HepG2 (cell line): Measurements from ENCODE around the gene SWI5. TPM values are rescaled to one million over a fixed set of nuclear protein-coding genes. Genes with fewer than 3 reads are reported as not detected.

Experiments used
- ARHGAP35 ChIP-seq: sonication (generic); formaldehyde crosslinking; IDR thresholded peaks from 2 replicates; pipeline ENCODE4 v1.9.0; 2022; ENCODE audit warnings: mild to moderate bottlenecking, inconsistent platforms, moderate library complexity, missing genetic modification reagents, borderline replicate concordance
- CREB3 ChIP-seq: sonication (generic); formaldehyde crosslinking; IDR thresholded peaks from 2 replicates; pipeline ENCODE4 v1.5.0; 2020; ENCODE audit warnings: missing genetic modification reagents
- EHMT2 ChIP-seq: fragments of 200-600 bp; sonication (generic); IDR thresholded peaks from 2 replicates; pipeline ENCODE4 v1.7.0; 2017; ENCODE audit warnings: antibody characterized with exemption, low read depth, low read length, borderline replicate concordance
- MIER2 ChIP-seq: IDR thresholded peaks from 2 replicates; pipeline ENCODE4 v1.6.1; 2016; ENCODE audit warnings: missing biosample characterization, missing genetic modification reagents
- NBN ChIP-seq: fragments of 450-650 bp; conservative IDR thresholded peaks from 2 replicates; pipeline ENCODE4 v1.6.1; 2017
- RBAK ChIP-seq: sonication (generic); formaldehyde crosslinking; IDR thresholded peaks from 2 replicates; pipeline ENCODE4 v1.5.1; 2020; ENCODE audit warnings: mild to moderate bottlenecking, missing genetic modification reagents
- RCOR2 ChIP-seq: IDR thresholded peaks from 2 replicates; pipeline ENCODE4 v1.6.1; 2016; ENCODE audit warnings: missing biosample characterization, missing genetic modification reagents
- SOX5 ChIP-seq: IDR thresholded peaks from 2 replicates; pipeline ENCODE4 v1.6.1; 2016; ENCODE audit warnings: borderline replicate concordance
- TBX2 ChIP-seq: sonication (generic); formaldehyde crosslinking; IDR thresholded peaks from 2 replicates; pipeline ENCODE4 v1.5.0; 2020; ENCODE audit warnings: missing genetic modification reagents, mild to moderate bottlenecking, borderline replicate concordance
- ZFP37 ChIP-seq: sonication (generic); formaldehyde crosslinking; IDR thresholded peaks from 2 replicates; pipeline ENCODE4 v1.4.0; 2020; ENCODE audit warnings: missing genetic modification reagents, borderline replicate concordance
- ZNF142 ChIP-seq: sonication (generic); formaldehyde crosslinking; IDR thresholded peaks from 2 replicates; pipeline ENCODE4 v1.4.0; 2020; ENCODE audit warnings: missing genetic modification reagents
- ZNF343 ChIP-seq: sonication (generic); formaldehyde crosslinking; IDR thresholded peaks from 2 replicates; pipeline ENCODE4 v1.4.0; 2020; ENCODE audit warnings: mild to moderate bottlenecking, missing genetic modification reagents
- ZNF605 ChIP-seq: sonication (generic); formaldehyde crosslinking; IDR thresholded peaks from 2 replicates; pipeline ENCODE4 v1.8.0; 2022; ENCODE audit warnings: mild to moderate bottlenecking, missing genetic modification reagents
- ZNF616 ChIP-seq: sonication (generic); formaldehyde crosslinking; IDR thresholded peaks from 2 replicates; pipeline ENCODE4 v1.5.0; 2020; ENCODE audit warnings: low read depth, mild to moderate bottlenecking, missing genetic modification reagents
- polyA plus RNA-seq, 8 experiments: library from polyadenylated mRNA; depleted of rRNA in 3 of 8; stranded (reverse) in 7 of 8; unstranded in 1 of 8; fragments of >200 nt; fragmentation: Illumina TruSeq in 4 of 8; extraction: Trizol in 4 of 8; gene quantifications; 2 replicates each; pipeline versions ENCODE4 v1.2.1 to v1.2.3, GENCODE V29; 2011 to 2016; ENCODE audit warnings: low read depth in 4 of 8, missing spikeins in 1 of 8, mixed read lengths in 1 of 8; ENCODE audit not compliant: insufficient read depth in 1 of 8
- total RNA-seq, 5 experiments: library from RNA; depleted of rRNA; stranded (reverse); fragments of >200 nt; fragmentation: Illumina TruSeq; extraction: Trizol; gene quantifications; 2 replicates each; pipeline ENCODE4 v1.2.3, GENCODE V29; 2016; ENCODE audit warnings: low read depth in 1 of 5
- TF ChIP-seq, protein P1 (sequence below): sonication (generic); formaldehyde crosslinking; IDR thresholded peaks from 2 replicates; pipeline ENCODE4 v1.8.1; 2022; ENCODE audit warnings: low read depth, mild to moderate bottlenecking, missing genetic modification reagents

SWI5 gene
- total and polyA plus RNA-seq, 2 of the 13 experiments (the other 11 are each of a cell fraction or from before 2014, with no cell fraction given): 39.2 to 41.0 TPM

DNA sequence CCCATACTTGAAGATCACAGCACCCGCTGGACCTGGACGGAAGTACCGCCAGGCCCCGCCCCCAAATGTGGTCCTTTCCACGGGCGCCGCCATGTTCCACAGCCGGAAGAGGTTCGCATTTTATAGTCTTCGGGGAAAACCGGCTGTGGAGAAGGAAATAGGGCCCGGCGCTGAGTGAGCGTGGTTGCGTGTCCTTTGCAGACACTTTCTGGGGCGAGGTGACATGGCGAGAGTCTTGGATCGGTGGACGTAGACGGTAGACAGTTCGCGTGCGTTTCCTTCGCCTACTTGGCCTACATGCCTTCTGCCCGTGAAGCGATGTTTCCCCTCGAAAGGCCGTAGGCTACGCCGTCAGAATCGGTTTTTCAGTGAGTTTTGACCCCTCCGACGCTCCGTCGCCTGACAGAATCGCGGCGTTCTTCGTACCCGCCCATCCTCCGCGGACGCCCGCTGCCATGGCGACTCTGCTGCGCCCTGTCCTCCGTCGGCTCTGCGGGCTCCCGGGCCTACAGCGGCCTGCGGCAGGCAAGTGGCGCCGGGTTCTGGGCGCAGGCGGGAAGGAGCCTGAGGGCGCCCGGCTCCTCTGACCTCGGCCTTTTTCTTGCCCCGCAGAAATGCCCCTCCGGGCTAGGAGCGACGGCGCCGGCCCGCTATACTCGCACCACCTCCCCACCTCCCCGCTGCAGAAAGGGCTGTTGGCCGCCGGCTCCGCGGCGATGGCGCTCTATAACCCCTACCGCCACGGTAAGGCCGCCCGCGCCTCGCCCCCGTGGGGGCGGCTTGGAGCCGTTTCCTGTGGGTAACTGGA lies 46.5 kb downstream of the SWI5 start, which contains the start of the genes COQ4 and TRUB2 (continued):
- TF ChIP-seq, protein P1, sequence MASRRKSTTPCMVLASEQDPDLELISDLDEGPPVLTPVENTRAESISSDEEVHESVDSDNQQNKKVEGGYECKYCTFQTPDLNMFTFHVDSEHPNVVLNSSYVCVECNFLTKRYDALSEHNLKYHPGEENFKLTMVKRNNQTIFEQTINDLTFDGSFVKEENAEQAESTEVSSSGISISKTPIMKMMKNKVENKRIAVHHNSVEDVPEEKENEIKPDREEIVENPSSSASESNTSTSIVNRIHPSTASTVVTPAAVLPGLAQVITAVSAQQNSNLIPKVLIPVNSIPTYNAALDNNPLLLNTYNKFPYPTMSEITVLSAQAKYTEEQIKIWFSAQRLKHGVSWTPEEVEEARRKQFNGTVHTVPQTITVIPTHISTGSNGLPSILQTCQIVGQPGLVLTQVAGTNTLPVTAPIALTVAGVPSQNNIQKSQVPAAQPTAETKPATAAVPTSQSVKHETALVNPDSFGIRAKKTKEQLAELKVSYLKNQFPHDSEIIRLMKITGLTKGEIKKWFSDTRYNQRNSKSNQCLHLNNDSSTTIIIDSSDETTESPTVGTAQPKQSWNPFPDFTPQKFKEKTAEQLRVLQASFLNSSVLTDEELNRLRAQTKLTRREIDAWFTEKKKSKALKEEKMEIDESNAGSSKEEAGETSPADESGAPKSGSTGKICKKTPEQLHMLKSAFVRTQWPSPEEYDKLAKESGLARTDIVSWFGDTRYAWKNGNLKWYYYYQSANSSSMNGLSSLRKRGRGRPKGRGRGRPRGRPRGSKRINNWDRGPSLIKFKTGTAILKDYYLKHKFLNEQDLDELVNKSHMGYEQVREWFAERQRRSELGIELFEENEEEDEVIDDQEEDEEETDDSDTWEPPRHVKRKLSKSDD (CRISPR knock-in tag): no peak; the same call in 1 of the 2 replicates
- TF ChIP-seq CREB3 (CRISPR knock-in tag) (peak; percentile 92), EHMT2 (no peak), RCOR2 (CRISPR knock-in tag) (no peak), TBX2 (CRISPR knock-in tag) (peak; percentile 87), ZNF616 (CRISPR knock-in tag) (no peak), NBN (no peak), ZNF142 (peak; percentile 89; the same call in 1 of the 2 replicates), MIER2 (CRISPR knock-in tag) (0 out of 2 replicates have a peak, but pooled peaks have one; percentile 16), ARHGAP35 (CRISPR knock-in tag) (no peak; the same call in 1 of the 2 replicates), SOX5 (no peak), RBAK (CRISPR knock-in tag) (no peak), ZFP37 (CRISPR knock-in tag) (no peak), ZNF605 (CRISPR knock-in tag) (no peak; the same call in 1 of the 2 replicates), ZNF343 (CRISPR knock-in tag) (no peak)
